AG09309 (cell line): ENCODE data around the gene CDH4.

ENCODE experiments used
- DNase-seq: peaks from one replicate; pipeline ENCODE4 v3.0.0-alpha.2; 2010; ENCODE audit warnings: low read depth
- H3K4me3 ChIP-seq: 2 replicates; pipeline ENCODE4 v1.5.1; 2011; ENCODE audit warnings: mild to moderate bottlenecking, low read depth, low read length, moderate library complexity; ENCODE audit not compliant: control insufficient read depth
- TF ChIP-seq, protein P1 (sequence below): IDR thresholded peaks from 2 replicates; pipeline ENCODE4 v1.5.1; 2011; ENCODE audit warnings: mild to moderate bottlenecking, low read depth, low read length, inconsistent platforms; ENCODE audit not compliant: insufficient read depth, control insufficient read depth; ENCODE audit errors: missing control alignments

The CDH4 gene

DNA sequence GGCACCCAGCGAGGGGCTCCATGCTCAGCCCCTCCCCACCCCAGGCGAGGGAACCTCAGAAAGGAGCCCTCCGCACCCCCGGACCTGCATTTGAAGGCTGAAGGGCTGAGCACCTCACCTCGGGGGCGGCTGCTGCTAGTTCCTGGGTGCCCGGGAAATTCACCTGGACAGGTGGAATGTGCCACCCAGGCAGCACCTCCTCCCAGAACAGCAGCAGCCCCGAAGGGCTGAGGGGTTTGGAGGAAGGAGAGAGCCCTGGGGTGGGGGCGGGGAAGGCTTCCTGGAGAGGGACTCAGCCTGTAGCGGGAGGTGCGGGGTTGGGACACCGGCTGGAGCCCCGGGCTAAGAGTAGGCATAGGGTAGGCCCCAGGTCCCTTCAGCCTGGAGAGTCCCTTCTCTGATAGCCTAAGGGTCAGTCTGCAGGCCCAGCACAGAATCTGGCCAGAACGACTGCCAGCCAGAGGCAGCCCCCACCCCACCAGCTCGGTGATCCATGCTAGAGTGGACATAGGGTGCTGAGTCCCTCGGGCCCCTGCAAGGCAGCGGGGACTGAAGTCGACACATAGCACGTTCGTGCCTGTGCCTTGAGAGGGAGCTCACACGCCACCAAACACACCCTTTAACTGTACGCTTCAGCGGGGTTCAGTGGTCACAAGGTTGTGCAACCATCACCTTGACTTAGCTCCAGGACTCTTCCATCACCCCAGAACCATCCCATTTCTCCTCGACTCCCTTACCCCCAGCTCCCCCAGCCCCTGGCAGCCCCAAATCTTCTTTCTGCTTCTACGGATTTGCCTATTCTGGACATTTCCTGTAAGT is 632.7 kb downstream of the CDH4 start:
- no peak overlapping the region for H3K4me3 ChIP-seq
- DNase-seq, result no peak
- TF ChIP-seq, protein P1, sequence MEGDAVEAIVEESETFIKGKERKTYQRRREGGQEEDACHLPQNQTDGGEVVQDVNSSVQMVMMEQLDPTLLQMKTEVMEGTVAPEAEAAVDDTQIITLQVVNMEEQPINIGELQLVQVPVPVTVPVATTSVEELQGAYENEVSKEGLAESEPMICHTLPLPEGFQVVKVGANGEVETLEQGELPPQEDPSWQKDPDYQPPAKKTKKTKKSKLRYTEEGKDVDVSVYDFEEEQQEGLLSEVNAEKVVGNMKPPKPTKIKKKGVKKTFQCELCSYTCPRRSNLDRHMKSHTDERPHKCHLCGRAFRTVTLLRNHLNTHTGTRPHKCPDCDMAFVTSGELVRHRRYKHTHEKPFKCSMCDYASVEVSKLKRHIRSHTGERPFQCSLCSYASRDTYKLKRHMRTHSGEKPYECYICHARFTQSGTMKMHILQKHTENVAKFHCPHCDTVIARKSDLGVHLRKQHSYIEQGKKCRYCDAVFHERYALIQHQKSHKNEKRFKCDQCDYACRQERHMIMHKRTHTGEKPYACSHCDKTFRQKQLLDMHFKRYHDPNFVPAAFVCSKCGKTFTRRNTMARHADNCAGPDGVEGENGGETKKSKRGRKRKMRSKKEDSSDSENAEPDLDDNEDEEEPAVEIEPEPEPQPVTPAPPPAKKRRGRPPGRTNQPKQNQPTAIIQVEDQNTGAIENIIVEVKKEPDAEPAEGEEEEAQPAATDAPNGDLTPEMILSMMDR, result no peak

DNA sequence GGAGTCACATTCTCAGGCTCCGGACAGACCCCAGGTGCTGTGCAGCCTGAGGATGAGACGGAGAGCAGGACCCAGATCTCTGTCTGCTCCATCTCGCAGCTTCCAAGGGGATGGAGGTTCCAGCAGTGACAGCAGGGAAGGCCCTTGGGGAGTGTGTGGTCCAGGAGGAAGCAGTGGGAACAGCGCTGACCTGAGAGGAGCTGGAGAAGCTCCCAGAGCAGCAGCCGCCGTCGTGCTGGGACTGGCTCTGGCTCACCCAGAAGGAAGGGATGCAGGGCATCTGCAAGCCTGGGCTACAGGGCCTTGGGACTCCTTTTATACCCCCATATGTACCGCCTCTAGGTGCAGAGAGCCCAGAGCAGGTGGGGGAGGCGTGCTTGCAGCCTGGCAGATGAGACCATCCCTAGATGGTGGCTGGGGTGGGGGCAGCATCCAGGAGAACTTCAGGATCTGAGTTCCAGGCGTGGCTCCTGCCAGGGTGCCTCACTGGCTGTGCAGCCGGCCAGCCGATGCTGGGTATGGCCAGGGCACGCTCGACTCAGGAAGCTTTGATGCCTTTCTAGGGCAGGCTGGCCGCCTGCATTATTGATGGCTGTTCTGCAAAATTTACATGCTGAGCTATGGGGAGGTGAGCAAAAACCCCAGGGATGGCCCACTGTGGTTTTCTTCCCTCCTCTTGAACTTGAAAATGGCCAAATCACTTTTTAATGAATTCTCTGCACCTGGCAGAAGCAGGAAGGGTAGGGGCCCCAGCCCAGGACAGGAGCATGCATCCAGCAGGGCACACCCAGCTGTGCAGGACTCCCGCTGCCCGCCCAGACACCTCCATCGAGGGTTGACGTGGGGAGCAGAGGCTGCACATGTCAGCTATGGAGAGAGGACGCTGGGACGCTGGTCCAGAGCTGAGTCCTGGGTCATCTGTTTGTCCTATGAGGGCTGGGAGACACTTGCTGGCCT is 634.0 kb downstream of the CDH4 start:
- no peak overlapping the region for H3K4me3 ChIP-seq
- TF ChIP-seq, protein P1, result no peak
- no peak for DNase-seq

DNA sequence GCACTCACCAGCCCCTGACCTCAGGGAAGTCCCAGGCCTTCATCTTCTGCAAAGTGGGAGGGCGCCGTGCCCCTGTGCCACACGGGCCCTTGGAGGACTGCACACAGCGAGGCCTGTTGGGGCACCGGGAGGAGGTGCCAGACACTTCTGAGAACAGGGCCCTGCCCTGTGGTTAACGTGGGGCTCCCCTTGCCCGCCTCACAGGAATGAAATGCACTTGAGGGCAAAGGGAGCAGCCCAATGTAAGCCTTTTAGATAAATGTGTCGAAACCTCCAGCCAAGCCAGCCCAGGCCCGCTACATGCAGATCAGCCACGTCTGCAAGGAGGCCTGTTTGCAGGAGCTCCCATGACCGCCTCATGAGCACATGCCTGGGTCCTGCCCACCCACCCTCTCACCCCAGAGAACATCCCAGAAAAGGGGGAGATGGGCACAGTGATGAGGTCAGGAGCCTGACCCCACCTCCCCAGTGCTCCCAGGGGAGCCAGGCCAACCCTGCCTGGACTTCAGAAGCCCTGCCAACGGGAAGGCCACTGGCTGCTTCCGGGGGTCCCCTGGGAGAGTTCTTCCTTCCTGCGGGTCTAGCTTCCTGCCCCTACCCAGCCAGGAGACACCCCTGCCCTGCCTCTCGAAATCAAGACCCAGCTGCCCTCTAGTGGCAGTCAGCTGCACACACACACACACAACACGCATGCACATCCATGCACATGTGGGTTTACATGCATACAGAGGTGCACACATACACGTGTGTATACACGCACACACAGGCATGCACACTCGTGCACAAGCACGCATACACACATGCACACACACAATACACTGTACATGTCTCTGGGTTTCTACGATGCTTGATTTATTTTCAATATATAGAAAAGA is 634.9 kb downstream of the CDH4 start:
- TF ChIP-seq, protein P1, result peak; percentile 91
- no peak for DNase-seq
- no peak overlapping the region for H3K4me3 ChIP-seq

DNA sequence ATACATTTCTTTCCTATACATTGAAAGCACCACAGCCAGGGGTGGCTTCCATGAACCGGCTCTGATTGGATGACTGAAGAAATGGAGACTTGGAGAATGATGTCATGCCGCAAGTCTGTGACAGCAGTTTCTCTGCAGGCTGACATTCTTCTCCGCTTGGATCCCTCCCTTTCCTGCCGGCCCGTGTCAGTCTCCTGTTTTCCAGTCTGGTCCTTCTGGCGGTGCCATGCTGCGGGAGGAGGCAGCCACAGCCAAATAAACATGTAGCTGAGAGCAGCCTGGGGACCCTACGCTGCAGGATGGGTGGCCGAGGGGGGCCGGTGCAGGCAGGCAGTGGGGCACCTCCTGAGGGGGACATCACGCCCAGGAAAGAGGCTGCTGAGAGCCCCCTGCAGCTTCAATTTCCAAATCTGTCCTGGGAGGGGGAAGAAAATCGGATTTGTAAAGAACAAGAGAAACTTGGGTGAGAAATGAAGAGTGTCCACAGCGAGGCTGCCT is 635.6 kb downstream of the CDH4 start:
- no peak for DNase-seq
- no peak overlapping the region for H3K4me3 ChIP-seq
- TF ChIP-seq, protein P1, result no peak

DNA sequence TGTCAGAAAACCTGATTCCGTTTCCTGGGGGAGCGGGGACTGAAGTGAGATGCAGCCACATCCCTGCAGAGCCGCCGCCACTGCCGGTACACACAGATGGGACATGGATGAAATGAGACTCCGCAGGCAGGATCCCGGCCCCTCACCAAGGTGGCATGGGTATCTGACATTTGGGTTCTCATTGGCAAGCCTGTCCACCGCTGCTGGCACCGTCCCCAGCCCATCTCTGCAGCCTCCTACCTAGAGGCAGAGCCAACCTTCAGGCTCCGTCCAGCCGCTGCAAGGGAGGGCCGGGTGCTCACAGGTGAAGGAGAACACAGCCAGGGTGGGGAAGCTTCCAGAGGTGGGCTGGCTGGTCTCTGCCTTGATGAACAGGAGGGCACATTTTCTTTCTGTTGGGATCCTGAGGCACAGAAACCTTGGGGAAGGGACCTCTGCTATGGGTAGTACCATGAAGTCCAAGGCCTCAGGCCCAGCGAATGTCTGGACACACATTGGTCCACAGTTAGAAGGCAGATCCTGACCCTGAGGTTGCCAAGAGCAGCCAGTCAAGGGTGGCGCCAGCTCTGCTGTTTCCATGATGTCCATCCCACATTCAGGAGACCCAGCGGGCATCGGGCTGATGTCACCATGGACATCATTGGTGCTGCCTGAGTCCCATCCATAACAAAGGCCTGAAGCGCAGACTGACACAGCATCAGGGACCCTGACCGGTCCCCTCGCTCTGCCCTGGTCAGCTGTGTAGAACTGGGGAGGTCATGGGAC is 636.2 kb downstream of the CDH4 start:
- no peak for DNase-seq
- H3K4me3 ChIP-seq, result no peak overlapping the region
- TF ChIP-seq, protein P1, result no peak
